HG02610 (cell line): ENCODE measurements around the gene NGLY1.
A peak's percentile ranks its signal among the peaks of the same experiment; 100 is the strongest.

Source experiments
- ATAC-seq: cut with Tn5 transposase; IDR thresholded peaks from one replicate; pipeline ENCODE4 v1.9.1; 2021; ENCODE audit warnings: mild to moderate bottlenecking, moderate library complexity; ENCODE audit not compliant: unreplicated experiment

Gene NGLY1

DNA sequence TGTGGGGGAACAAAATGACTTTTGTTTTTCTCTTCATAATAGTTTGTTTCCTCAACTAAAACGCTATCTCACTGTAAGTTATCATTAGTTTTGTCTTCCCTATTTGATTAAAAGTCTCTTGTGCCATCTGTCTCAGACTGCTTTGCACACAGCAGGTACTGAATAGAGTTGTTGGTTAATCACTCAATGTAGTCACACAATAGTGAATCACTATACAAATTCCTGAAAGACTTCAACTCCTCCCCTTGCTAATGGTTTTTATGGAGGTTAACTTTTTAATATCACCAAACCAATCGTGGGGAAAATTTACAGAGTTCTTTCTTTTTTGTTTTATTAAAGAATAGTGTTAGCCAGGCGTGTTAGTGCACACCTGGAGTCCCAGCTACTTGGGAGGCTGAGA is 2.6 kb upstream of the NGLY1 start:
- ATAC-seq = no peak

GRCh38 chr3:25784971-25785370 is 1.7 kb upstream of the NGLY1 start:
- ATAC-seq = no peak

DNA sequence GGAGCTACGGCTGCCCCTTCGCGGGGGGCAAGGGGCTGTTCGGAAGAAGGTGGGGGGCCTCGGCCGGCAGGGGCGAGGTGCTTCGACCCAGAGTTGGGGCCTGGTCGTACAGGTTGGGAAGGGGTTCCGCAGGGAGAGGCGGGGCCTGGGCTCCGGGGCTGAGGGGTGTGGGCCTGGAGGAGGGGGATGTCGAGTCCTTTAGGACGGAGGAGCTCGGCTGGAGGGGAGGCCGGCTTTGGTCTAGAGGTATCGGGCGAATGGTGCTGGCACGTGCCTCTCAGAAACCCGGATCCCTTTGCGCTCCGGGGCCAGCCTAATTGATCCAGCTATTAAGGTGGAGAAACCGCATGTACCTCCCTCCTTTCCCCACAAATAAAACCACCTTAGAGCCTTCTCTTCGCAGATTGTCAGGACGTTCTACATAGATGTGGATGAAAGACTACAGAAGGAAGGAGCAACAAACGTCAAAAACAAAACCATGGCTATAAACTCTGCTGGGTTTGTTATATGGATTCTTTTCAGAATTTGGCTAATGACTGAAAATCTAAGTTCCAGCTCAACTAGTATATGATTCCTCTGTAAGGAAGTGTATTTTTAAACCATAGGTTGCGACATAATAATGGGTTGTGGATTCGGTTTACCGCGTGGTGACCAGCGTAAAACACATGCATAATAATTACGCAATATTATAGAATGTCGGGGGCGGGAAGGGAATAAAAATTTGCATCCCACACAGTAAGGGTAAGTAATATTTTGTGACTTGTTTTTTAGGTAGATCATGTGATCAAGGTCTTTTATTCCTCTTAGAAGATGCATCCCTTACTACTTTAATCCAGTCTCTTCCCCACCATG is 644 bp upstream of the NGLY1 start:
- peak; percentile 21 for ATAC-seq

DNA sequence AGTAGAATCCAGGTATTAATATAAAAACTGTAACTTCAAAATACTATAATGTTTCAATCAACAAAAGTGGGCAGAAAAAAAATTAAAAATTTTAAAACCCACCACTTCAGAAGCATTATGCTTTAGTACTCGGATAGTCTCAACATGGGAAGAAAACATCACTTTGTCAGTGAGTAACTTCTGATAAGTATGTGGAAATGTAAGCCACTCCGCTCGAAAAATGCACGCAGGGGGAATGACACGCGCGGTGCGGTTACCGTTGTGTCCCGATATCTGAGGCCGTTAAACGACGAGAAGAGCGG is 656 bp downstream of the NGLY1 start:
- ATAC-seq = no peak

- ATAC-seq = peak; percentile 48
Observed at GRCh38 chr3:25781758-25782594, 1.3 kb downstream of the NGLY1 start.

DNA sequence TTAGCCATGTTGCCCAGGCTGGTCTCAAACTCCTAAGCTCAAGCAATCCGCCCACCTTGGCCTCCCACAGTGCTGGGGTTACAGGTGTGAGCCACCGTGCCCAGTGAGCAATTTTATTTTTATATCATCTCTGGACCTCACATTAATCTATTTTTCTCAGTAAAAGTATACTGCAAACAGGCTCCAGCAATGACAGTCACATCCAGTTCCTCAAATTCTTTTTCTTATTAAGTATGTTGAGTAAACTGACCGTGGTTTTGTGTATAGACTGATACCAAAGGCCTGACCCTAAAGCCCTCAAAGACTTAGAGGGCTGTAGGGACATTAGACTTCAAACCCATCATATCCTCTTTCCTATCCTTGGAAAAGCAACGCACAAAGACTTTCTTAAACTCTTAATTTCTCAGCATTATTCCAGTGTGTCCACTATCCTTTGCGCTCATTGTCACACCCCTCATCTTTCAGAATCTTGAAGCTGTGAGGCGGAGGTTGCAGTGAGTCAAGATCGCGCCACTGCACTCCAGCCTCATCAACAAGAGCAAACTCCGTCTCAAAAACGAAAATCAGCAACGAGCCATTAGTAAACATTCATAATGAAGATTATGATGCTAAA is 2.0 kb downstream of the NGLY1 start:
- no peak for ATAC-seq

DNA sequence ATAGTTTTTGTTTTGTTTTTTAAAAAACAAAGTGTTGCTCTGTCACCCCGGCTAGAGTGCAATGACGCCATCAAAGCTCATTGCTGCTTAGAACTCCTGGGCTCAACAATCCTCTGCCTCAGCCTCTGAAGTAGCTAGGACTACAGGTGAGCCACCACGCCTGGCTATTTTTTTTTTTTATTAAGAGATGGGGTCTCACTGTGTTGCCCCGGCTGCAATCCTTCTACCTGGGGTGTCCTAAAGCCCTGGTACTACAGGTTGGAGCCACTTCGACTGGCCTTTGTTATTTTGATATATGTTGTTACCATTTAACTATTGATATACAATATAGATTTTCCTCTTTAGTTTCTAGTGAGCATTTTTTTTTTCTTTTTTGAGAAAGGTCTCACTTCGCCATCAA is 2.6 kb downstream of the NGLY1 start:
- no peak for ATAC-seq

GRCh38 chr3:25775936-25776335 is 7.3 kb downstream of the NGLY1 start:
- ATAC-seq = no peak

DNA sequence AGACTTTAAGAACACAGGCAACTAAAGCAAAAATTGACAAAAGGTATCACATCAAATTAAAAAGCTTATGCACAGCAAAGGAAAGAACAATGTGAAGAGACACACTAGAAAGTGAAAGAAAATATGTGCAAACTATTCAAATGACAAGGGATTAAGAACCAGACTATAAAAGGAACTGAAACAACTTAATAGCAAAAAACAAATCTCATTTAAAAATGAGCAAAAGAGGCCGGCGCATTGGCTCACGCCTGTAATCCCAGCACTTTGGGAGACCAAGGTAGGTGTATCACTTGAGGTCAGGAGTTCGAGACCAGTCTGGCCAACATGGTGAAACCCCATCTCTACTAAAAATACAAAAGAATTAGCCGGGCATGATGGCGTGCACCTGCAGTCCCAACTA is 14.4 kb downstream of the NGLY1 start:
- peak; percentile 88 for ATAC-seq

- ATAC-seq = no peak
Observed at GRCh38 chr3:25751725-25752124, 31.5 kb downstream of the NGLY1 start.

DNA sequence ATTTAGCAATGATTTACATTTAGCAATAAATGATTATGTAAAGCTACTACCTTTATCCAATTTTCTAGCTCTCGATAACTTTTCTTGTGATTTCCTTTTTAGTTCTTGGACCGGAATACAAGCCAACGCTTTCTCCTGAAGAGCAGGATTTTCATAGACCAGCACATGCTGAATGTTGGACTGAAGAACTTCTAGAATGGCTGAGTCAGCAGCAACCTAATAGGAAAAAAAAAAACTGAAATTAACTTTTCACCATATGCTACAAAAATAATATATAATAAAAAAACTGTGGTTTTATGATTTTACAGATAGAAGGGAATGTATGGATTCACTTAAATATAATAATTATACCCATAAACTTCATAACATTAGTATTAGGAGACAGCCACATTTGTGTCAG is 32.2 kb downstream of the NGLY1 start:
- ATAC-seq = no peak

DNA sequence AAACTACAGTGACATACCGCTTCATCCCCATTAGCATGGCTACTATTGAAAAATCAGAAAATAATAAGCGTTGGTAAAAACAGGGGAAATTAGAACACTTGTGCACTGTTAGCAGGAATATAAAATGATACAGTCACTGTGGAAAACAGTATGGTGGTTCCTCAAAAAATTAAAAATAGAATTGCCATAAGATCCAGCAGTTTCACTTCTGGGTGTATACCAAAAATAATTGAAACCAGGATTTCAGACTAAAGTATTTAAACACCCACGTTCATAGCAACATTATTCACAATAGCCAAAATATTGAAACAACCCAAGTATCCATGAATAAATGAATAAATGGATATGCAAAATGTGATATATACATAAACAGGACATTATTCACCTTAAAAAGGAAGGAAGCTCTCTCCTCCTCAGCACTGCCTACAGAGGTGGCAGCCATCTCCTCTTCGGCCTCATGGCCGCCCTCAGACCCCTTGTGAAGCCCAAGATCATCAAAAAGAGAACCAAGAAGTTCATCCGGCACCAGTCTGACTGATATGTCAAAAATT is 34.1 kb downstream of the NGLY1 start:
- no peak for ATAC-seq

GRCh38 chr3:25748189-25748588 is 35.1 kb downstream of the NGLY1 start:
- ATAC-seq = no peak

DNA sequence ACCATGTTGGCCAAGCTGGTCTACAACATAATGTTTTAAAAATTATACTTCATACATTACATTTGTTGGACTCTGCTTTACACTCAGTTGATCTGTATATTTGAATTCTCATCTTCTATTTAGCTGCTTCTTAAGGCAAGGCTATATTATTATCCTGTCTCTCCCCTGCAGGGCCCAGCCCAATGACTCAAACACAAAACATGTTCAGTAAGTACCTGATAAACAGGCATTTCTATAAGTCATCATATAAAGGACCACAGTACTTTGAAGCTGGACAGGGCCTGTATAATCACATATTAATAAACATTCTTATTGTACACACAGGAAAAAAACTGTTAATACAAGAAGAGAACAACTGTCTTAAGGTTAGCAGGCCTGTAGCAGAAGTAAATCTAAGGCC is 36.2 kb downstream of the NGLY1 start:
- ATAC-seq = no peak

GRCh38 chr3:25744470-25744869 is 38.8 kb downstream of the NGLY1 start:
- ATAC-seq = no peak

- no peak for ATAC-seq
Observed at GRCh38 chr3:25728101-25728500, 55.1 kb downstream of the NGLY1 start.

DNA sequence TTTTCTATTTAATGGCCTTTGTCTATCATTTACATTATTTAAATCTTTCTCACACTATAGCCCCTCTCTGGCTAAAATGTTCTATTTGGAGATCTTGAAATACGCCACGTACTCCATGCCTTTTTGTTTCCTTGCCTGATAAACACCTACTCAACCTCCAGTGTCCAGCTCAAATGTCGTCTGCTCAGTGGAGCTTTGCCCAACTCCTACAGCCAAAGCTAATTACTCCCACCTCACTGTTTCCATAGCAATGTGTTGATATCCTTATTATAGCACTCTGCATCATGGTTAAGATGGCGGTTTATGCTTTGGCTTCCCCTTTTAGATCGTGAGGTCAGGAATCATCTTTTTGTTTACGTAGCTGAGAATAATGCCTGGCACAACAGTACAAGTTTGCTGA is 55.9 kb downstream of the NGLY1 start:
- ATAC-seq = no peak

DNA sequence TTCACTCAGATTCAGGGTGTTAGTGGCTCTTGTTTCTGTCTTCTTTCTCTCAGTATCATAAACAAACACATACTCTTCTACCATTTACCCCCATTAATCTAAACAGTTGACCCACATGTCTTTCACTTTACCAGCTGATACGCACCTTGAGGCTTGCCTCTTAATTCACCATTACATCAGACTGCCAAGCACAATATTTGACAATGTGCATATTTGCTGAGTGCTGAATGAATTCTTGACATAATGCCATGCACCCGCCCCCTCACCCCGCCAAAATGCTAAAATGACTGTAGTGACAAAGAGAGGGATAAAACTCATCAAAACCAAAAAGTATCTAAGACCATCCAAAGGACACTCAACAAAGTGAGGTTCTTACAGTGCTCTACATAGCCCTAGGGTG is 57.4 kb downstream of the NGLY1 start:
- ATAC-seq = no peak

GRCh38 chr3:25724948-25725645 is 58.1 kb downstream of the NGLY1 start:
- no peak for ATAC-seq

DNA sequence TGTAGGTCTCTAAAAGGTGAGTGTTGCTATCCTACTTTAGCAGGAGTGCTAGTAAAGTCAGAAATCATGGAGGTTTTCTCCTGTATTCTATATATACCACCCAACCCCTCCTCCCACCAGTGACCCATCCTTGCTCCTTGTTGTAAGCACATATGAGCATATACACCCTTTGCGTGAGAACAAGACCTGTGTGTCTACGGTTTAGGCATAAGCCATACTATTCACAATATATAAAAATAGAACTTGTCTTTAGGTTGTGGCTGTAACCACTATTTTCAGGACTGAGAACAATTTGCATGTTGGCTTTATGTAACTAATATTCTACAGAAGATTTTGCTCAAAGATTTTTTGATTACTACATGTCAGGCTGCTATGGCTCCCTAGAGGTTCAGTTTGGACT is 59.4 kb downstream of the NGLY1 start:
- peak; percentile 87 for ATAC-seq

- no peak for ATAC-seq
Observed at GRCh38 chr3:25719321-25719720, 63.9 kb downstream of the NGLY1 start.
